ENCODE data around the gene FPGS.

FPGS gene

DNA sequence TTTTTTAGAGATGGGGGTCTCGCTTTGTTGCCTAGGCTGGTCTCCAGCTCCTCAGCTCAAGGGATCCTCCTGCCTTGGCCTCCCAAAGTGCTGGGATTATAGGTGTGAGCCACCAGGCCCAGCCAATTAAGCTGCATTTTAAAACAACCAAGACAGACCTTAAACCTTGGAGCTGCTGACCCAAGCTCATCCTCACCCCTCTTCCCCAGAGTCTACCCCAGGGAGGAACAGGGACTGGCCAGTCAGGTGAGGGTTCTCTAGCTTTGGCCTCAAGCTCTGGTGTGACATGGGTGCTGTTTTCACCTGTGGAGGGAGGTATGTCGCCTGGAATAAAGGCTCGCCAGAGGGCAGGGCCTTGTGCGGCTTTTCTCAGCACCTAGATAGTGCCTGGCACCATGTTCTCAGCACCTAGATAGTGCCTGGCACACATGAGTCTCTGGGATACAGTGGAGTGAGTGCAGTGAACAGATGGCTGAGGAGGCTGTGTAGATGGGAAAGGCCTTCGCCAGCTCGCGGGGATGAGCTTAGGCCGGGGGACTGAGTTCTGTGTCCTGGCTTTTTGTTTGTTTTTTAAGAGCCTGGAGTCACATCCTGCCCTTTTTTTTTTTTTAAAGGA is 9.5 kb upstream of the FPGS start:
- H3K9me3 ChIP-seq (replicated peaks; ENCODE audit: low read length) = no peaks in the 10 kb centered on the region
- H3K4me3 ChIP-seq (ENCODE audit: low read length) = no peak overlapping the region
- peaks cover 20% of the 10 kb centered on the region for H3K4me1 ChIP-seq (ENCODE audit: control insufficient read depth, insufficient read depth, low read length)
- H3K27me3 ChIP-seq (ENCODE audit: control insufficient read depth, insufficient read depth, low read length) = no peaks in the 10 kb centered on the region
- H3K36me3 ChIP-seq (ENCODE audit: insufficient read depth, low read length) = peaks cover 54% of the 10 kb centered on the region
- peak overlapping the region; percentile 40 for H3K9ac ChIP-seq (ENCODE audit: low read depth, low read length)
- H3K4me2 ChIP-seq (ENCODE audit: low read length) = no peak overlapping the region

DNA sequence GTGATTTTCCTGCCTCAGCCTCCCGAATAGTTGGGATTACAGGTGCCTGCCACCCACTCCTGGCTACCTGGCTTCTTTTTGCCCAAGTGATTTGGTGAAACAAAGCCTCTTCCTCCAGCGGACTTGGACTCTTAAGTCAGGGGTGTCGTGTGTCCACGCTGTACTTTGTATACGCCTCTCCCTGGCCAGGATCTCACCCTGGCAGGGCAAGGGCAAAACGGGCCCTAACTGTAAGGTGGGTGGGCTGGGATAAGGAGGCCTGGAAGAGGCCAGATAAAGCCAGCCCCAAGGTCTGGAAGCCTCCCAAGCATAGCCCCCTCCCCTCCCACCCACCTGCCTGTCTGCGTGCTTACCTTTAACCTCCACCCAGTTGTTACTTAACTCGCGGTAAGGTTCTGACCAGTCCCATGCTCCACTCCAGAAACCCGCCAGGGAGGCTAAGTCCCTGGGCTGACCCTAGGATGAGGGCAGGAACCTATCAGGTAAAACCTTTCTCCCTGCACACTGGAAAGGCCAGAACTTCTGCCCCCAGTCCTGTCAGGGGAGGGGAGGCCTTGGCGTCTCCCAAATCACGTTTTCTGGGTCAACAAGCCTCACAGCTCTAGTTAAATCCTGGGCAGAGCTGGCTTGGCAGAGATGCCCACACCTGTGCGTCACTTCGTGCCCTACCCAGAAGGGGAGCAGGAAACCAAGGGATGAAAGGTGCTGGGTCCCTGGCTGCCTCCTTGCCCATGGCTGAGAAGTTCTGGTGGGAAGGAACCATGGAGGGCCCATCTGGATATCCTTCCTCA is 8.5 kb upstream of the FPGS start:
- Histone ChIP-seq H3K9me3 (replicated peaks; ENCODE audit: low read length) (no peaks in the 10 kb centered on the region), H3K27me3 (ENCODE audit: control insufficient read depth, insufficient read depth, low read length) (no peaks in the 10 kb centered on the region), H3K4me1 (ENCODE audit: control insufficient read depth, insufficient read depth, low read length) (peaks cover 20% of the 10 kb centered on the region), H3K9ac (ENCODE audit: low read depth, low read length) (no peak overlapping the region), H3K4me3 (ENCODE audit: low read length) (no peak overlapping the region), H3K4me2 (ENCODE audit: low read length) (no peak overlapping the region), H3K36me3 (ENCODE audit: insufficient read depth, low read length) (peaks cover 44% of the 10 kb centered on the region)

DNA sequence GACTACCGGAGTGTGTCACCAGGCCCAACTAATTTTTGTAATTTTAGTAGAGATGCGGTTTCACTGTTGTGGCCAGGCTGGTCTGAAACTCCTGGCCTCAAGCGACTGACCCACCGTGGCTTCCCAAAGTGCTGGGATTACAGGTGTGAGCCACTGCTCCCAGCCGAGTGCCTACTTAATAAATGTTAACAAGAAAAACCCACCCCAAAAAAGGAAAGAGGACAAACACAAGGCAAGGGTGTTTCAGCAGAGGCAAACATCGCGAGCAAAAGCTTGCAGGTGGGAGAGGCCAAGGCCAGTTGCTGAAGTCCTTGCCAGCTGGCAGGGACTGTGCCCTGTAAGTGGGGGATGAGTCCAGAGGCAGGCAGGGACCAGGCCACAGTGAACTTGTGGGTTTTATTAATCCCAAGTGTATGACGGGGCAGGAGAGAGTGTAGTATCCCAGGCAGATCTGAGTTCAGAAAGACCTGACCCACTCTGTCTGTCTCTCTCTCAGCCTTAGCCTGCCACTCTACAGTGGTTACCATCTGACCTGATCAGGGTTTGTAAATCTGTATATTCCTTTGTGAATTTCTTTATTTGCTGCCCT is 6.4 kb upstream of the FPGS start:
- H3K4me3 ChIP-seq (ENCODE audit: low read length) = no peak overlapping the region
- H3K9ac ChIP-seq (ENCODE audit: low read depth, low read length) = no peak overlapping the region
- H3K4me1 ChIP-seq (ENCODE audit: control insufficient read depth, insufficient read depth, low read length) = peaks cover 23% of the 10 kb centered on the region
- H3K9me3 ChIP-seq (replicated peaks; ENCODE audit: low read length) = no peaks in the 10 kb centered on the region
- H3K4me2 ChIP-seq (ENCODE audit: low read length) = no peak overlapping the region
- H3K27me3 ChIP-seq (ENCODE audit: control insufficient read depth, insufficient read depth, low read length) = no peaks in the 10 kb centered on the region
- H3K36me3 ChIP-seq (ENCODE audit: insufficient read depth, low read length) = peaks cover 24% of the 10 kb centered on the region

DNA sequence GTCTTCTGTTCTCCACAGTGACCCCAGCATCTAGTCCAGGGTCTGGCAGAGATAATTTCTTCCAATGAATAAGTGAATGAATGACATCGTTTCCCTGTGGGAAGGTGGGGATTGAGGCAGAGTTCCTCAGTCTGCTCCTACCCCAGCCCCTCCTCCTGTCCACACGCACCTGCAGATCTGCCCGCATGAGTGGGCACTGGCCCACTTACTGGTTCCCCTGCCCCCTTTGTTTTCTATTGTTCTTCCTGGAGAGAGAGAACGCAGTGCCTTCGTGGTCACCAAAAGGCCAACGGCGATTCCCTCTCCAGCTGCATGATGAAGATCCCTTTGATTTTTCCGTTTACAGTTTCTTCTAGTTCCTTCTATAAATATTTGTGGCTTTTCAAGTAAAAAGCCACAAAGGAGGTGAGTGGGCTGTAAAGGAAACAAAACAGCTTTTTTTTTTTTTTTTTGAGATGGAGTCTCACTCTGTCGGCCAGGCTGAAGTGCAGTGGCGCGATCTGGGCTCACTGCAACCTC is 5.8 kb upstream of the FPGS start:
- H3K9ac ChIP-seq (ENCODE audit: low read depth, low read length) = no peak overlapping the region
- no peak overlapping the region for H3K4me3 ChIP-seq (ENCODE audit: low read length)

DNA sequence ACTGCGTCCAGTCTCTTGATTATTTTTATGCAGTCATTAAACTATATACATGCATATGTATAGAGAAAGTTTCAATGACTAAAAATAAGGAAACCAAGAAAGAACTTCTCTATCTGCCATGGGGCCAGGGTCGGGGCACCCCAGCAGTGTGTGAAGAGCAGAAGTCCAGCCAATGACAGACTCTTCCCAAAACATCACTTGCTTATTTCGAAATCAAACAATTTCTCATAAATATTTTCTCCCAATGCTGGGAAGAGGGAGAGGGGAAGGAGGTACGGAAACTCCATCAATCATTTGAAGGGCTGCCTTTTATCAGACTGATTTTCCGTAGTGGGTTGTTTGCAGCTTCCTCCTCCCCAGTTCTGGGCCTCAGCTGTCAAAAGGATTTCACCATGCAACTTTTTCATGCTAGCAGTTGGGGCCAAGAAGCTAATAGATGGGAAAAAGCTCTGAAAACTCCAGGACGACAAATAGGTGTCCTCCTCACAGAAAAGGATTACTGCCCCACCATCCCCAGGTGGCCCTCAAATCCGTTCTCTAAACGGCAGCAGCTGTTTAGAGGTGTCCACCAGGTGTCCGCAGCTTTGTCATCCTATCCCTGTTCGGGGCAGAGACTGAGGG is 617 bp upstream of the FPGS start:
- Histone ChIP-seq H3K27me3 (ENCODE audit: control insufficient read depth, insufficient read depth, low read length) (no peaks in the 10 kb centered on the region), H3K9me3 (replicated peaks; ENCODE audit: low read length) (no peaks in the 10 kb centered on the region), H3K9ac (ENCODE audit: low read depth, low read length) (peak overlapping the region; percentile 77), H3K4me3 (ENCODE audit: low read length) (peak overlapping the region; percentile 84), H3K4me2 (ENCODE audit: low read length) (peak overlapping the region; percentile 95), H3K4me1 (ENCODE audit: control insufficient read depth, insufficient read depth, low read length) (peaks cover 23% of the 10 kb centered on the region), H3K36me3 (ENCODE audit: insufficient read depth, low read length) (peaks cover 16% of the 10 kb centered on the region)

More for the DNA sequence above, 5.8 kb upstream of the FPGS start:
- H3K9me3 ChIP-seq (replicated peaks; ENCODE audit: low read length) = no peaks in the 10 kb centered on the region
- H3K27me3 ChIP-seq (ENCODE audit: control insufficient read depth, insufficient read depth, low read length) = no peaks in the 10 kb centered on the region
- peaks cover 24% of the 10 kb centered on the region for H3K4me1 ChIP-seq (ENCODE audit: control insufficient read depth, insufficient read depth, low read length)
- H3K36me3 ChIP-seq (ENCODE audit: insufficient read depth, low read length) = peaks cover 19% of the 10 kb centered on the region
- no peak overlapping the region for H3K4me2 ChIP-seq (ENCODE audit: low read length)

- H3K4me3 ChIP-seq (ENCODE audit: low read length) = peak overlapping the region; percentile 84
- peak overlapping the region; percentile 95 for H3K4me2 ChIP-seq (ENCODE audit: low read length)
- peaks cover 23% of the 10 kb centered on the region for H3K4me1 ChIP-seq (ENCODE audit: control insufficient read depth, insufficient read depth, low read length)
- no peaks in the 10 kb centered on the region for H3K27me3 ChIP-seq (ENCODE audit: control insufficient read depth, insufficient read depth, low read length)
- H3K9ac ChIP-seq (ENCODE audit: low read depth, low read length) = peak overlapping the region; percentile 98
- peaks cover 33% of the 10 kb centered on the region for H3K36me3 ChIP-seq (ENCODE audit: insufficient read depth, low read length)
- no peaks in the 10 kb centered on the region for H3K9me3 ChIP-seq (replicated peaks; ENCODE audit: low read length)
These were observed 1.0 kb downstream of the FPGS start for GRCh38 chr9:127803507-127804352.

GRCh38 chr9:127805620-127806019 is 2.9 kb downstream of the FPGS start:
- Histone ChIP-seq H3K36me3 (ENCODE audit: insufficient read depth, low read length) (peaks cover 49% of the 10 kb centered on the region), H3K27me3 (ENCODE audit: control insufficient read depth, insufficient read depth, low read length) (no peaks in the 10 kb centered on the region), H3K4me2 (ENCODE audit: low read length) (no peak overlapping the region), H3K4me3 (ENCODE audit: low read length) (no peak overlapping the region), H3K9me3 (replicated peaks; ENCODE audit: low read length) (no peaks in the 10 kb centered on the region), H3K4me1 (ENCODE audit: control insufficient read depth, insufficient read depth, low read length) (peaks cover 29% of the 10 kb centered on the region), H3K9ac (ENCODE audit: low read depth, low read length) (no peak overlapping the region)

DNA sequence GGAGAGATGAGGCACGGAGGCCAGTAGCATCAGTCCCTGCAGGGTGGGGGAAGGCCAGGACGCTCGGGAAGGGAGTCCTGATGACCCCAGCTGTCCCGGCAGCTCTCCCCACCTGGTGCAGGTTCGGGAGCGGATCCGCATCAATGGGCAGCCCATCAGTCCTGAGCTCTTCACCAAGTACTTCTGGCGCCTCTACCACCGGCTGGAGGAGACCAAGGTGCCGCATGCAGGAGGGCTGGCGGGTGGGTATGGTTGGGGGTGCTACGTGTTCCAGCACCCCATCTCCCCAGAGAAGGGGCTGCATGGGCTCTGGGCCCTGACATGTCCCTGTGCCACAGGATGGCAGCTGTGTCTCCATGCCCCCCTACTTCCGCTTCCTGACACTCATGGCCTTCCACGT is 4.2 kb downstream of the FPGS start:
- H3K4me2 ChIP-seq (ENCODE audit: low read length) = no peak overlapping the region
- no peaks in the 10 kb centered on the region for H3K27me3 ChIP-seq (ENCODE audit: control insufficient read depth, insufficient read depth, low read length)
- H3K9ac ChIP-seq (ENCODE audit: low read depth, low read length) = no peak overlapping the region
- peaks cover 26% of the 10 kb centered on the region for H3K4me1 ChIP-seq (ENCODE audit: control insufficient read depth, insufficient read depth, low read length)
- no peaks in the 10 kb centered on the region for H3K9me3 ChIP-seq (replicated peaks; ENCODE audit: low read length)
- peaks cover 56% of the 10 kb centered on the region for H3K36me3 ChIP-seq (ENCODE audit: insufficient read depth, low read length)
- H3K4me3 ChIP-seq (ENCODE audit: low read length) = no peak overlapping the region

GRCh38 chr9:127808347-127809001 is 5.8 kb downstream of the FPGS start:
- Histone ChIP-seq H3K9ac (ENCODE audit: low read depth, low read length) (no peak overlapping the region), H3K27me3 (ENCODE audit: control insufficient read depth, insufficient read depth, low read length) (no peaks in the 10 kb centered on the region), H3K36me3 (ENCODE audit: insufficient read depth, low read length) (peaks cover 72% of the 10 kb centered on the region), H3K4me1 (ENCODE audit: control insufficient read depth, insufficient read depth, low read length) (peaks cover 19% of the 10 kb centered on the region), H3K4me2 (ENCODE audit: low read length) (no peak overlapping the region), H3K9me3 (replicated peaks; ENCODE audit: low read length) (no peaks in the 10 kb centered on the region), H3K4me3 (ENCODE audit: low read length) (no peak overlapping the region)

- H3K4me2 ChIP-seq (ENCODE audit: low read length) = no peak overlapping the region
- H3K9me3 ChIP-seq (replicated peaks; ENCODE audit: low read length) = no peaks in the 10 kb centered on the region
- peaks cover 78% of the 10 kb centered on the region for H3K36me3 ChIP-seq (ENCODE audit: insufficient read depth, low read length)
- H3K27me3 ChIP-seq (ENCODE audit: control insufficient read depth, insufficient read depth, low read length) = no peaks in the 10 kb centered on the region
- no peak overlapping the region for H3K9ac ChIP-seq (ENCODE audit: low read depth, low read length)
- no peak overlapping the region for H3K4me3 ChIP-seq (ENCODE audit: low read length)
- peaks cover 13% of the 10 kb centered on the region for H3K4me1 ChIP-seq (ENCODE audit: control insufficient read depth, insufficient read depth, low read length)
These were observed 6.4 kb downstream of the FPGS start for GRCh38 chr9:127809002-127809539.
